ENCODE results near the gene MMGT1. TPM values are rescaled to one million over a fixed set of nuclear protein-coding genes. Genes with fewer than 3 reads are reported as not detected.
A peak's percentile ranks its signal among the peaks of the same experiment; 100 is the strongest.
"Not testable (repeated sequence)": the region's sequence is repeated elsewhere in the genome, so short reads cannot be mapped to it uniquely, and the experiment has no call there.

Gene MMGT1
- total RNA-seq, 2 experiments from 2014 or later, result 11.6 to 17.4 TPM

DNA sequence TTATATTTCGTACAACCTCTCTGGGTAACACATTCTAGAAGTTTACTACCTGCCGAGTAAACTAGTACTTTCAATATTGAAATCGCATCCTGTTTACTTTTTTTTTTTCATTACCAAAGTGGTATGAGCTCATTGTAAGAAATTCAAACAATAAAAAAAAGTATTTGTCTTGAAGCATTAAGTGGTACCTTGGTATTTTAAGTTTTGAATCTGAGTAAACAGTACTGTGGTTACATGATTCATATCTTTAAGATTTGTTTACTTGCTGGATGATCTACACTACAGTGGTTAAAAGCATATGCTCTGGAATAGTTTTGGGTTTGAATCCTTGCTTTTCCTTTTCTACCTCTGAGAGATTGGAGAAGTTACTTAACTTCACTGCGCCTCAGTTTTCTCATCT, 3.8 kb upstream of the MMGT1 start:
- Mint-ChIP-seq H3K27me3 (no peaks in the 10 kb centered on the region), H3K9me3 (ENCODE audit: low read depth) (no peaks in the 10 kb centered on the region), H3K27ac (peak overlapping the region; percentile 79), H3K36me3 (no peaks in the 10 kb centered on the region), H3K4me3 (peak overlapping the region; percentile 18), H3K4me1 (peaks cover 36% of the 10 kb centered on the region)
- no peak for ATAC-seq
- DNase-seq, result no peak
- CTCF ChIA-PET, result interaction anchor here (0.7 kb wide), 1 partner anchor 224 kb away, joined by 3 read pairs; no protein-coding TSS in a partner anchor

DNA sequence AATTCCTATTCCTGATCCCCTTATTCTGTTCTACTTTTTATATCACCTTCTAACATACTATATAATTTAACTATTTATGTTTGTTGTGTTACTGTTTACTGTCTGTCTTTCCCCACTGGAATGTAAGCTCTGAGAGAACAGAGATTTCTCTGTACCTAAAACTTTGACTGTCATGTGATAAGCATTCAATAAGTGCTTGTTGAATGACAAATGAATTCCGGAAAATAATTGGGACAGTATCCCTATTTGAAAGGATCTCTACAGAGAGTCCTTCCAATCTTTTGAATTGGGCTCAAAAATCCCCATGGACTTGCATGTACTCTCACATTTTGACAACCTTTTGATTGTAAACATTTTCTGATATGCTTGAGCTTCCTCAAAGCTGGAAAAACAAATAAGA, 1.6 kb upstream of the MMGT1 start:
- Mint-ChIP-seq H3K4me1 (peaks cover 44% of the 10 kb centered on the region), H3K27me3 (no peaks in the 10 kb centered on the region), H3K4me3 (no peak overlapping the region), H3K27ac (no peak overlapping the region), H3K9me3 (ENCODE audit: low read depth) (no peaks in the 10 kb centered on the region), H3K36me3 (no peaks in the 10 kb centered on the region)
- CTCF ChIA-PET, result interaction anchor here (0.6 kb wide), 1 partner anchor 53 kb away, joined by 3 read pairs; no protein-coding TSS in a partner anchor
- no peak for DNase-seq
- ATAC-seq, result no peak

DNA sequence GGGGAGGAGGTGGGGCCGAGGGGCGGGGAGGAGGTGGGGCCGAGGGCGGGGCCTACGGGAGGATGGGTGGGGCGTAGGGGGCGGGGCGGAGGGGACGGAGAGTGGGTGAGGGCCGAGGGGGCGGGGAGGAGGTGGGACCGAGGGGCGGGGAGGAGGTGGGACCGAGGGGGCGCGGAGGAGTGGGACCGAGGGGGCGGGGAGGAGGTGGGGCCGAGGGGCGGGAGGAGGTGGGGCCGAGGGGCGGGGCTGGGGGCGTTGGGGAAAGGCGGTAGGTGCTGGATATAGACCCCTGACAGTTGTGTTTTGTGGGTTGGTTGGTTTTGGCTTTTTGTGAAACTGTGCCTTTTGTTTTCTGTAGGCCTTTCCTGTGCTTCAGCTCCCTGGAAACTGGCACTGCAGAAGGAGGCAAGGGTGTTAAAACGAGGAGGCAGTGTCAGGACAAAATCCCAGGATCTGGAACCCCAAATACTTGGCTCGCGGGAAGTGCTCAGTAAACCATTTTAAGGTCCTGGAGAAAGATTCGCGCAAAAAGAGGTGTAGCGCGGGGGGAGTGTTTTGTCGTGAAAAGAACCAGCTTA, 580 bp upstream of the MMGT1 start:
- CTCF ChIA-PET, result interaction anchor here (1.2 kb wide), 2 partner anchors 13 to 54 kb away, joined by 3 to 8 read pairs; no protein-coding TSS in a partner anchor
- no peaks in the 10 kb centered on the region for H3K9me3 Mint-ChIP-seq (ENCODE audit: low read depth)

DNA sequence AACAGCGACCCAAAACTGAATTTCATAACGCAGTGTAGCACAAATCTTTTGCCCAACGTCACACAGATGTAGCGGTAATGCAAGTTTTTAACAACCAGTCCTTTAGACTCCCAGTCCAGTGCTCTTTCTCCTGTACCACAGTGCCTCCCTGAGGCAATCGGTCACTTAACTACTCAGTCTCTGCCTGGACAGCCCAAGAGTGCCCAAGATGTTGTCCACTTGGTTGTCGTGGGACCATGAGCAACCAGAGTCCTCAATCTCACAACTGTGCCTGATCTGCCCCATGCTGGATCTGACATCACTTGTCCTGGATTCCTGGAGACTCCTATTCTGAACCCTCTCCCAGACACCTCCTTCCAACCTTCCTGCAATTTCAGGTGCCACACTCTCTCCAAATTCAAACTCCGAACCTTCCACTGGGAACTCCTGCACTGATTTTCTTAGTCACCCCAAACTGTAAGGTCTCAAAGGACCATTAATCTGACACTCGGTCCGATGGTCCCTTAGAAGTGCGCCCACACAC, 702 bp downstream of the MMGT1 start:
- DNase-seq (peak; percentile 40), ATAC-seq (no peak)
- Mint-ChIP-seq H3K27ac (peak overlapping the region; percentile 96), H3K9me3 (ENCODE audit: low read depth) (no peaks in the 10 kb centered on the region), H3K36me3 (peaks cover 2% of the 10 kb centered on the region), H3K4me1 (peaks cover 40% of the 10 kb centered on the region), H3K27me3 (no peaks in the 10 kb centered on the region), H3K4me3 (peak overlapping the region; percentile 92)
- CTCF ChIA-PET, result interaction anchor here (1.2 kb wide), 2 partner anchors 14 to 55 kb away, joined by 3 to 8 read pairs; no protein-coding TSS in a partner anchor

More for the DNA sequence above, 580 bp upstream of the MMGT1 start:
- peak; percentile 77 for DNase-seq
- H3K27me3 Mint-ChIP-seq, result no peaks in the 10 kb centered on the region
- peak overlapping the region; percentile 72 for H3K4me3 Mint-ChIP-seq
- H3K4me1 Mint-ChIP-seq, result peaks cover 45% of the 10 kb centered on the region
- H3K27ac Mint-ChIP-seq, result peak overlapping the region; percentile 72
- H3K36me3 Mint-ChIP-seq, result no peaks in the 10 kb centered on the region
- ATAC-seq, result peak; percentile 25

DNA sequence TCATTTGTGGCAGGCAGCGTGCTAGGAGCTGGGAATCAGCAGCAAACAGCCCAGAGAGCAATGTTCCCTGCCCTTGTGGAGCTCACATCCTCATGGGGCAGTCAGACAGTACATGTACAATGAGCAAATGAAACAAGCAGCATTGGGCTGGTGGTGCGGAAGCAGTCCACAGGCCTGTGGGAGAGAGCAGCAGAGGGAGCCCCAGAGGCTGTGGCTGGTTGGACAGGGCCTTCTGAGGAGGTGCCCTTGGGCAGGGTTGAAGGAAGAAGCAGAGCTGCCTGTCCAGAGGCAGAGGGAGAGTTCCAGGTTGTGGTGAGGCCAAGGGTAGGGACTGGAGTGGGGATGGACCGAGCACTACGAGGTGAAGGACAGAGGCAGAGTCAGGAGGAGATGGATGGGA, 22.5 kb downstream of the MMGT1 start:
- Mint-ChIP-seq H3K4me1 (no peaks in the 10 kb centered on the region), H3K9me3 (ENCODE audit: low read depth) (no peaks in the 10 kb centered on the region), H3K4me3 (no peak overlapping the region), H3K36me3 (no peaks in the 10 kb centered on the region), H3K27ac (no peak overlapping the region), H3K27me3 (no peaks in the 10 kb centered on the region)
- no peak for ATAC-seq
- CTCF ChIA-PET, result no interaction called here
- DNase-seq, result no peak

DNA sequence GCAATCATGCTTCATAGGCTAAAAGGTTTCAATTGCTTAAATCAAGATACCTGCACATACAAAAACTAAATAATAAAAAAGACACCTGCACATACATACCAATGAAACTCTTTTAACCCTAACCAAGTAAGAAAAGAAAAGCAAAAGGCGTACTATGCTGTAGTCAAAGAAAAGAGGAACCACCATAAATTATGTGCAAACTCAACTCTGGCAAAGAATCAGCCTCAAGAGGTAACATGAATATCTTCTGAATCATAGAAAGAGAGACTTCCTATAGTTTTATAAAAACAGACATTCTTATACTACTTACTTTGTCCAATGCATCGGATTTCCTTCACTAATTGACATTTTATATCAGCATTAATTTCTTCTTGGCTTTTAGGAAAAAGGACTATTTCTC, 29.3 kb downstream of the MMGT1 start:
- Mint-ChIP-seq H3K4me3 (no peak overlapping the region), H3K27ac (no peak overlapping the region), H3K27me3 (no peaks in the 10 kb centered on the region), H3K36me3 (peaks cover 1% of the 10 kb centered on the region), H3K4me1 (no peaks in the 10 kb centered on the region), H3K9me3 (ENCODE audit: low read depth) (no peaks in the 10 kb centered on the region)
- CTCF ChIA-PET, result no interaction called here
- no peak for ATAC-seq
- DNase-seq, result no peak

DNA sequence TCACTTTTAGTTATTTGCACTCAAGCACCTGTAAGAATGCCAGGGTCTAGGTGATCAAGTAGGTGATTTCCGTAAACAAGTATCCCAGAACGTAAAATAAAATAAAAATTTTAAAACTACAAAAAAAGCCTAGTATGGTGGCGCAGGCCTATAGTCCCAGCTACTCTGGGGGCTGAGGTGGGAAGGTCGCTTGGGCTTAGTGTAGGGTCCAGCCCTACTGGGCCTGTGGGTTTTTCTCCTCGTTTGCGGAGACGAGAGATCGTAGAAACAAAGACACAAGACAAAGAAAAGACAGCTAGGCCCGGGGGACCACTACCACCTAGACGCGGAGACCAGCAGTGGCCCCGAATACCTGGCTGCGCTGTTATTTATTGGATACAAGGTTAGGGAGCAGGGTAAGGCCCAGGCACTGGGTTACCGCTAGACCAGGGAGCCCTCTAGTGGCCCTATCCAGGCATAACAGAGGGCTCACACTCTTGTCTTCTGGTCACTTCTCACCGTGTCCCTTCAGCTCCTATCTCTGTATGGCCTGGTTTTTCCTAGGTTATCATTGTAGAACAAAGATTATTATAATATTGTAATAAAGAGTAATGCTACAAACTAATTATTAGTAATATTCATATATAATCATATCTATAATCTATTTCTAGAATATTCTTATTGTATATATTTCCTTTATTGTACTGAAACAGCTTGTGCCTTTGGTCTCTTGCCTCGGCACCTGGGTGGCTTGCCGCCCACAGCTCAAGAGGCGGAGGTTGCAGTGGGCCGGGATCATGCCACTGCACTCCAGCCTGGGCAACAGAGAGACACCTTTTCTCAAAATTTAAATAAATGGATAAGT, 41.9 kb downstream of the MMGT1 start:
- DNase-seq, result peak; percentile 50
- CTCF ChIA-PET, result interaction anchor here (1.2 to 1.8 kb wide), 6 partner anchors 29 to 225 kb away, joined by 3 to 6 read pairs (median 3); no protein-coding TSS in a partner anchor
- Mint-ChIP-seq H3K4me1 (no peaks in the 10 kb centered on the region), H3K9me3 (ENCODE audit: low read depth) (no peaks in the 10 kb centered on the region), H3K36me3 (no peaks in the 10 kb centered on the region), H3K4me3 (no peak overlapping the region), H3K27me3 (no peaks in the 10 kb centered on the region), H3K27ac (no peak overlapping the region)
- peak; percentile 63 for ATAC-seq

DNA sequence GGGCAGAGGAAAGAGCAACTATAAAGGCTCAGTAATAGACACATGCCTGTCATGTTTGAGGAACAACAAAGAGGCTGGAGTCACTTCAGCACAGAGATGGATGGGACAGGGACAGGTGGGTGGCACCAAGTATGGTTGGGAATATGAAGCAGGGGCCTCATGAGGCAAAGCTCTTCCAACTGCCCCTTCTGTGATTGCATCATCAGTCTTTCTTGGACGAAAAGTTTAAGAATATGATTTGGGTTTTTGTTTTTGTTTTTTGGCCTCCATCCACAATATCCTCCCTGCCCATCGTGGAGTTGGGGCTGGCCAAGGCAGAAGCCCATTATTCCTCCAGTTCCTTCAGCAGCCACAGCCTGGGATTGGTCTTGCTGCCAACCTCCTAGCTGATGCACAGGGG, 45.9 kb downstream of the MMGT1 start:
- H3K36me3 Mint-ChIP-seq, result no peaks in the 10 kb centered on the region
- CTCF ChIA-PET, result no interaction called here
- no peak overlapping the region for H3K4me3 Mint-ChIP-seq
- H3K27ac Mint-ChIP-seq, result no peak overlapping the region
- no peaks in the 10 kb centered on the region for H3K9me3 Mint-ChIP-seq (ENCODE audit: low read depth)
- DNase-seq, result no peak
- ATAC-seq, result no peak
- no peaks in the 10 kb centered on the region for H3K27me3 Mint-ChIP-seq
- H3K4me1 Mint-ChIP-seq, result no peaks in the 10 kb centered on the region

DNA sequence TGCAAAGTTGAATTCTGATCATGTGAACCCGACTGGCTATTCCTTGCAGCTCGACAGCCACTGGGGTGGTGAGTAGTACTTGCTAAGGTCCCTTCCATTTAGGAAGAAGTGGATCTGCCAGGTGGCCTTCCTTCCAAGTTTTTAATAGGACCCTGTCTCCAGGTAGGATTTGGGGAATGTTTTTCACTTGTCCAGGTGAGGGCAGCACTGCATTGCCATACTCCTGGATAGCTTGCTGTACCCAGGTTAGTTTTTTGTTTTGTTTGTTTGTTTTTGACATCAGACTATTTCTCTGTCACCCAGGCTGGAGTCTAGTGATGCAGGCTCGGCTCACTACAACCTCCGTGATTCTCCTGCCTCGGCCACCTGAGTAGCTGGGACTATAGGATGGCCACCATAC, 50.4 kb downstream of the MMGT1 start:
- no peaks in the 10 kb centered on the region for H3K36me3 Mint-ChIP-seq
- no peak overlapping the region for H3K4me3 Mint-ChIP-seq
- H3K27ac Mint-ChIP-seq, result no peak overlapping the region
- no peaks in the 10 kb centered on the region for H3K27me3 Mint-ChIP-seq
- CTCF ChIA-PET, result no interaction called here
- DNase-seq (no peak), ATAC-seq (no peak)
- H3K9me3 Mint-ChIP-seq (ENCODE audit: low read depth), result no peaks in the 10 kb centered on the region
- no peaks in the 10 kb centered on the region for H3K4me1 Mint-ChIP-seq

DNA sequence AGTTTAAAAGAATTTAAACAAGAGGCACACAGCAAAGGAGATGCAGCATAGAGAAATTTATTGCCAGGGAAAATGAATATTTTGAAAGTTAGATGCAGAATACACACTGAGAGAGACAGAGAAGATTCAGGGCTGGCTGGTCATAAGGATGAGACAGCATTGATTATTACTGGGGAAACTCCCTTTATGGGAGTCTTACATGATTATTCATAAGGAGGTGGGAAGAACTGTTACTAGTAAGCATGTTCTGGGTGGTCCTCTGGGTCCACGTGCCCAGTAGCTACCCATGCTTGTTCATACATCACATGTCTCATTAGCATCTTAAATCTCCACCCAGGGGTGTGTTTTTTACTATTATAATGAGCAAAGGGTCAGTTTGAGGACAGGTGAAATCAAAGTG, 53.3 kb downstream of the MMGT1 start:
- H3K9me3 Mint-ChIP-seq (ENCODE audit: low read depth); ATAC-seq; H3K4me1 Mint-ChIP-seq; CTCF ChIA-PET; DNase-seq; H3K27ac Mint-ChIP-seq; H3K36me3 Mint-ChIP-seq; H3K4me3 Mint-ChIP-seq; H3K27me3 Mint-ChIP-seq: not testable (repeated sequence)

DNA sequence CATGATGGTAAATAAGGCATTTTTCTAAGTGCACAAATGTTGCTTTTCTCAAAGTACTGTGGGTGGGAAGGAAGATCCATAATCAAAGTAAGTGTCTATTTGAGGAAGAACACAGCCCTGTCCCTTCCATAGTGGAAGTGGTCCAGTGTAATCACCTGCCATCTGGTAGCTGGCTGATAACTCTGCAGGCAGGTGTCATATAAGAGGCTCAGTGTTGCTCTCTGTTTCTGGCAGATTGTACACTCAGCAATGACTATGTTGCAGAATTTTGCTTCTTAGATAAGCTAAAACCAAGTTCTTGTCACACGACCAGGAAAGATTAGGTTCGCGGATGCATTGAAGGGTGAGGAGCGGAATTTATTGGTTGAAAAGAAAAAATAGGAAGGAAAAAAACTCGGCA, 59.4 kb downstream of the MMGT1 start:
- Mint-ChIP-seq H3K27ac (no peak overlapping the region), H3K4me1 (no peaks in the 10 kb centered on the region), H3K9me3 (ENCODE audit: low read depth) (no peaks in the 10 kb centered on the region), H3K27me3 (no peaks in the 10 kb centered on the region), H3K4me3 (no peak overlapping the region), H3K36me3 (no peaks in the 10 kb centered on the region)
- no peak for ATAC-seq
- CTCF ChIA-PET, result no interaction called here
- DNase-seq, result no peak

Data from activated CD8-positive, alpha-beta memory T cell treated with anti-CD3 and anti-CD28 coated beads, Interleukin-2, amount 10 ng/mL, durations not matched to agents 7 days and 5 days (primary cell).